ENCODE results near the gene FAM209B.
"Not testable (repeated sequence)": the region's sequence is repeated elsewhere in the genome, so short reads cannot be mapped to it uniquely, and the experiment has no call there.

Gene FAM209B

DNA sequence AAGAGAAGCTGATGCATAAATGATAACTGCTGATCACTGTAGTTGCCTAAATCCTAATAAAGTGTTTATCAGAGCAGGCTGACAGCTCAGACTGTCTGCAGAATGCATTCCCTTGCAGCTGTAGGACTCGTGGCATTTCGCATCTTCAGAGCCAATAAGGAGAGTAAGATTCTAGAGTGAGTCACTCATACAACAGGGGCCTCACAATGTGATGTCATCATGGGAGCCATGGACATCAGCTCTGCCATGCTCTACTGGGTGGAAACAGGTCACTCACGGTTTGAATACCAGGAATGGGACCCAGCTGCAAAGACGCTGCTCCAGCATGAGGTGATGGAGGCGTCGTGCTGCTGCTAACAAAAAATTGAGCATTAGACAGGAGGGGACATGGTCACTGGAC, 7.4 kb downstream of the FAM209B start:
- DNase-seq (ENCODE audit: low read depth): peak; percentile 17
- no peak overlapping the region for H3K4me3 ChIP-seq (ENCODE audit: low read depth, low read length)
- TF ChIP-seq, protein P1, sequence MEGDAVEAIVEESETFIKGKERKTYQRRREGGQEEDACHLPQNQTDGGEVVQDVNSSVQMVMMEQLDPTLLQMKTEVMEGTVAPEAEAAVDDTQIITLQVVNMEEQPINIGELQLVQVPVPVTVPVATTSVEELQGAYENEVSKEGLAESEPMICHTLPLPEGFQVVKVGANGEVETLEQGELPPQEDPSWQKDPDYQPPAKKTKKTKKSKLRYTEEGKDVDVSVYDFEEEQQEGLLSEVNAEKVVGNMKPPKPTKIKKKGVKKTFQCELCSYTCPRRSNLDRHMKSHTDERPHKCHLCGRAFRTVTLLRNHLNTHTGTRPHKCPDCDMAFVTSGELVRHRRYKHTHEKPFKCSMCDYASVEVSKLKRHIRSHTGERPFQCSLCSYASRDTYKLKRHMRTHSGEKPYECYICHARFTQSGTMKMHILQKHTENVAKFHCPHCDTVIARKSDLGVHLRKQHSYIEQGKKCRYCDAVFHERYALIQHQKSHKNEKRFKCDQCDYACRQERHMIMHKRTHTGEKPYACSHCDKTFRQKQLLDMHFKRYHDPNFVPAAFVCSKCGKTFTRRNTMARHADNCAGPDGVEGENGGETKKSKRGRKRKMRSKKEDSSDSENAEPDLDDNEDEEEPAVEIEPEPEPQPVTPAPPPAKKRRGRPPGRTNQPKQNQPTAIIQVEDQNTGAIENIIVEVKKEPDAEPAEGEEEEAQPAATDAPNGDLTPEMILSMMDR (conservative IDR thresholded peaks at IDR 0.05; ENCODE audit: low read depth, low read length): no peak

DNA sequence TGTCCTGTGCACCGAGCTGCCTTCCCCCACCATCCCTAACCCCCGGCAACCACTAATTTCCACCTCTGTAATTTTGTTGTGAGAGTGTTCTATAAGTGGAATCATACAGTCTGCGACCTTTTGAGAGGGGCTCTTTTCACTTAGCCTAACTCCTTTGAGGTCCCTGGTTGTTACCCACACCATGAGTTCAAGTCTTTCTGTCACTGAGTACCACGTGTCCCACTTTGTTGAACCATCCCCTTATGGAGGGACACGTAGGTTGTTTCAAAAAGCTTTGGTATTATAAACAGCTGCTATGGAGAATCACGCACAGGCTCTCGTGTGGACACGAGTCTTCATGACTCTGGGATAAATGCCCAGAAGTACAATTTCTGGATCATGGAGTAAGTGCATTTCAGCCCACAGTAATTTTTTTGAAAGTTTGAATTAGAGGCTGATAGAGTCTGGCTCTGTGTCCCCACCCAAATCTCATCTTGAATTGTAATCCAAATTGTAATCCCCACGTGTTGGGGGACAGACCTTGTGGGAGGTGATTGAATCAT, 9.5 kb downstream of the FAM209B start:
- TF ChIP-seq, protein P1 (conservative IDR thresholded peaks at IDR 0.05; ENCODE audit: low read depth, low read length): no peak
- no peak for DNase-seq (ENCODE audit: low read depth)
- no peak overlapping the region for H3K4me3 ChIP-seq (ENCODE audit: low read depth, low read length)

DNA sequence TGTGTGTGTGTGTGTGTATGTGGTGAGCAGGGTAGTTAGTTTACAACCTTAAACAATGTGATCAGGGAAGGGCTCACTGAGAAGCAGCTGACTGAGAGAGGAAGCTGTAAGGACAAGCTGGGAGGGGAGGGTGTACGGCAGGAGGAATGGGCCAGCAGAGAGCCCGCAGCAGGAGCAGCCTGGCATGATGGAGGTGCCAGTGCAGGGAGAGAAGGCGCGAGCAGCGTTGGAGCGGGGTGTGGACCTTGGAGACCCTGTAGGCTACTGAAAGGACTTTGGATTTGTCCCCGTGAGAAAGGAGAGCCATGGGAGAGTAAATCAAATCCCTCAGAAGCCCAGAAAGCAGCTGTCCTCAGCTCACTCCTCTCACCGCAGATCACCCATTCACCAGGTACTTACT, 18.5 kb downstream of the FAM209B start:
- H3K4me3 ChIP-seq (ENCODE audit: low read depth, low read length): no peak overlapping the region
- no peak for DNase-seq (ENCODE audit: low read depth)
- TF ChIP-seq, protein P1 (conservative IDR thresholded peaks at IDR 0.05; ENCODE audit: low read depth, low read length): no peak

DNA sequence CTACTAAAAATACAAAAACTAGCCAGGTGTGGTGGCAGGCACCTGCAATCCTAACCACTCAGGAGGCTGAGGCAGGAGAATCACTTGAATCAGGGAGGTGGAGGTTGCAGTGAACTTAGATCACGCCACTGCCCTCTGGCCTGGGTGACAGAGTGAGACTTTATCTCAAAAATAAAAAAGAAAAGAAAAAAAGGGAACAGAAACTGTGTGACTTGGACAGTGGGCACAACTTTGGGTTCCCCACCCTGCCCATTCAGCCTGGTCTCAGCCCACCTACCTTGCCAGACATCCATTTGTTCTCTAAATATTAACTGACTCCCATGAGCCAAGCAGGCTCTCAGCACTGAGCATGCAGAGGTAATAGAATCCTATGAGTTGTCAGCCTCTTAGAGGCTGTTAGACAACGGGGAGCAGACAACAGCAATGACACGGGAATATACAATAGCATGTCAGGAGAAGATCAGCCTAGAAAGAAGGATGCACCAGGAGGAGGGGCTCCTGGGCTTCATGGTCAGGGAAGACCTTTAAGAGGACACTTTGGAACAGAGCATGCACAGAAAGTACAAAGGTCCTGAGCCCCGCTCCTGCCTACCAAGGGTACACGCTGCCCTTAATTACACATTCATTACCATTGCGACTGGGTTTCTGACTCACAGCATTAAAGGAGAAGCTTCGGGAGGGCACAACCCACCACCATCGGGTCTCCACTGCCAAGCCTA, 20.0 kb downstream of the FAM209B start:
- no peak for DNase-seq (ENCODE audit: low read depth)
- no peak overlapping the region for H3K4me3 ChIP-seq (ENCODE audit: low read depth, low read length)
- TF ChIP-seq, protein P1 (conservative IDR thresholded peaks at IDR 0.05; ENCODE audit: low read depth, low read length): no peak

DNA sequence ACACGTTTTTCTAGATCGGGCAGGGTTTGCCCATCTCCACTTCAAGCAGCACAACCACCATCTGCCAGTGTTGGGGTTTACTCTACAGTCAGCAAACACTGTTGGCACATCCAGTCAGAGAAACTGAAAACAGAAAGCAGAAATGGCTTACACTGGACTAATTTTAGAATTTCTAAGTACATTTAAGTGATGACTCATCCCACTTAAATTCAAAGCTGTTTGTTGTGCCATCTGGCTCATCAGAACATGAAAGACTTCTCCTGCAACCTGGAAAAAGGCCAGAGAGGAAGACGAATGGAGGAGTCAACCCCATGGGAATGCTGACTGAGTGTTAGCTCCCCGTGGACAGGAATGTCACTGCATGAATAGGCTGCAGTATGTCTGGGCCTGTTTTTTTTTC, 21.8 kb downstream of the FAM209B start:
- H3K4me3 ChIP-seq (ENCODE audit: low read depth, low read length): no peak overlapping the region
- TF ChIP-seq, protein P1 (conservative IDR thresholded peaks at IDR 0.05; ENCODE audit: low read depth, low read length): peak; percentile 29
- peak; percentile 98 for DNase-seq (ENCODE audit: low read depth)

DNA sequence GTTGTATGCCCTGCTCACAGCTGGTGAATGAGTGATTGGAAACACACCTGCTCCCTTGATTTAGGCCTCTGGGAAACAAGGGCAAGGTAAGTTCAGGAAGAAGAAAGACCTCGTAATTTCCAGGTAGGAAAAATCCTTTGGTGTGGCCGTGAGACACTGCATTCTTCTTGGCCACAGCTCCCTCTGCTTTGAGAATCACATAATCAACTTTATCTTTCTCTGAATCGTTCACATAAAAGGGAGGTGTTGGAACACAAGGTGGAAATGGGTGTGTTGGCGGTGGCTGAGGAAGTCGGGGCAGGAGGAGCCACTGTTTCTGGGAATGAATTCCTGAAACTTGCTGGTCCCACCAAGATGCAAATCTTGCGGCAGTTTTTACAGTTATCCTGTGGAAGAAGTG, 25.9 kb downstream of the FAM209B start:
- DNase-seq (ENCODE audit: low read depth): no peak
- H3K4me3 ChIP-seq (ENCODE audit: low read depth, low read length): no peak overlapping the region
- TF ChIP-seq, protein P1 (conservative IDR thresholded peaks at IDR 0.05; ENCODE audit: low read depth, low read length): no peak

DNA sequence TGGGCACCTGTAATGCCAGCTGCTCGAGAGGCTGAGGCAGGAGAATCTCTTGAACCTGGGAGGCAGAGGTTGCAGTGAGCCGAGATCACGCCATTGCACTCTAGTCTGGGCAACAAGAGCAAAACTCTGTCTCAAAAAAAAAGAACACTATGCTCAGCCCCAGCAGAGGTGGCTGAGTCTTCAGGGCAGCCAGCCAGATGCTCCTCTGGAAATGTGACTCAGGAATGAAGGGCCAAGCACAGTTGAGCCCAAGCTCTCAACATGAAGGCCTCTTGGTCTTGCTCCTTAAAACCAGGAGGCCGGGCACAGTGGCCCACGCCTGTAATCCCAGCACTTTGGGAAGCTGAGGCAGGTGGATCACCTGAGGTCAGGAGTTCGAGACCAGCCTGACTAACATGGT, 31.5 kb downstream of the FAM209B start:
- not testable (repeated sequence) for H3K4me3 ChIP-seq (ENCODE audit: low read depth, low read length)
- peak; percentile 29 for DNase-seq (ENCODE audit: low read depth)
